GM12865 (cell line): Measurements from ENCODE around the gene PID1.

ENCODE experiments used
- DNase-seq: peaks from one replicate; pipeline ENCODE4 v3.0.0; 2010; ENCODE audit warnings: low read depth
- H3K4me3 ChIP-seq: 2 replicates; pipeline ENCODE4 v1.5.1; 2011; ENCODE audit warnings: mild to moderate bottlenecking, low read depth, low read length, control low read depth
- TF ChIP-seq, protein P1 (sequence below): IDR thresholded peaks from 2 replicates; pipeline ENCODE4 v1.5.1; 2011; ENCODE audit warnings: low read length, control low read depth, low read depth, inconsistent platforms; ENCODE audit not compliant: insufficient read depth; ENCODE audit errors: missing control alignments

Gene PID1

GRCh38 chr2:229205704-229206103 is 65.4 kb downstream of the PID1 start:
- TF ChIP-seq, protein P1, sequence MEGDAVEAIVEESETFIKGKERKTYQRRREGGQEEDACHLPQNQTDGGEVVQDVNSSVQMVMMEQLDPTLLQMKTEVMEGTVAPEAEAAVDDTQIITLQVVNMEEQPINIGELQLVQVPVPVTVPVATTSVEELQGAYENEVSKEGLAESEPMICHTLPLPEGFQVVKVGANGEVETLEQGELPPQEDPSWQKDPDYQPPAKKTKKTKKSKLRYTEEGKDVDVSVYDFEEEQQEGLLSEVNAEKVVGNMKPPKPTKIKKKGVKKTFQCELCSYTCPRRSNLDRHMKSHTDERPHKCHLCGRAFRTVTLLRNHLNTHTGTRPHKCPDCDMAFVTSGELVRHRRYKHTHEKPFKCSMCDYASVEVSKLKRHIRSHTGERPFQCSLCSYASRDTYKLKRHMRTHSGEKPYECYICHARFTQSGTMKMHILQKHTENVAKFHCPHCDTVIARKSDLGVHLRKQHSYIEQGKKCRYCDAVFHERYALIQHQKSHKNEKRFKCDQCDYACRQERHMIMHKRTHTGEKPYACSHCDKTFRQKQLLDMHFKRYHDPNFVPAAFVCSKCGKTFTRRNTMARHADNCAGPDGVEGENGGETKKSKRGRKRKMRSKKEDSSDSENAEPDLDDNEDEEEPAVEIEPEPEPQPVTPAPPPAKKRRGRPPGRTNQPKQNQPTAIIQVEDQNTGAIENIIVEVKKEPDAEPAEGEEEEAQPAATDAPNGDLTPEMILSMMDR = no peak
- no peak overlapping the region for H3K4me3 ChIP-seq
- DNase-seq = no peak

DNA sequence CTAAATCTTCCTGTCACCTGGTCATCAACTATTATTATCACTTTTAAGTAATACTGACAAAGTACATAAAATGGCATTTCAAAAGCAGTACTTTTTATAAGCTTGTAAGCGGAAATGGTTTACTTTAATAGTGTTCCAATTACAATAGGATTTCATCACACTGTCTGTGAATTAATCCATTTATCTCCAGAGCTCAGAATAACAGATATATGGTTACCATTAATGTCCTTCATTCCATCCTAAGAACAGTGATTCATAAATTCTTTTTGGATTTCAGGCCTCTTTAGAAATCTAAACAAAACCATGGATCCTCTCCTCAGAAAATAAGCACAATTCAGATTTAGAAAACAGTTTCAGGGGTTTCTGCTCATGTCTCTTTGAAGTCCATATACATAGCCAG is 68.4 kb downstream of the PID1 start:
- no peak for DNase-seq
- TF ChIP-seq, protein P1 = no peak
- no peak overlapping the region for H3K4me3 ChIP-seq

- DNase-seq = no peak
- TF ChIP-seq, protein P1 = no peak
Measured at GRCh38 chr2:229201521-229201920, 69.6 kb downstream of the PID1 start.

DNA sequence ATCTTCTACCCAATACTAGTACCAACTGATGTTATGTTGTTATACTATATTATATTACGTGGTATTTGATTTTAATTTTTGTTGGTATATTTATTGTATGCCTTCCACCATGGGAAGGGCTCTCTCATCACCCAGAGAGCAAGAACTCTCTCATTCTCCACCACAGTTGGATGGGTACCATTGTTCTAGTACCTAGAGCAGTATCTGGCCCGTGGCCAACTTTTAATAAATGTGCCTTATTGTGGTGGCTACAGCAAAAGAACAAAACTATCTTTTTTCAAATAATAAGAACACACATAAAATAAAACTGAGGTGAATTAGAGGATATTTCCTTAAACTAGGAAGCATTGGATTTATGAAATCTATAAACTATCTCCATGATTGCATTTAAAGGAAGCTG is 71.8 kb downstream of the PID1 start:
- no peak for DNase-seq
- TF ChIP-seq, protein P1 = no peak
- H3K4me3 ChIP-seq = no peak overlapping the region

More at GRCh38 chr2:229201521-229201920, 69.6 kb downstream of the PID1 start:
- no peak overlapping the region for H3K4me3 ChIP-seq

GRCh38 chr2:229196448-229196847 is 74.6 kb downstream of the PID1 start:
- TF ChIP-seq, protein P1 = no peak
- no peak for DNase-seq

DNA sequence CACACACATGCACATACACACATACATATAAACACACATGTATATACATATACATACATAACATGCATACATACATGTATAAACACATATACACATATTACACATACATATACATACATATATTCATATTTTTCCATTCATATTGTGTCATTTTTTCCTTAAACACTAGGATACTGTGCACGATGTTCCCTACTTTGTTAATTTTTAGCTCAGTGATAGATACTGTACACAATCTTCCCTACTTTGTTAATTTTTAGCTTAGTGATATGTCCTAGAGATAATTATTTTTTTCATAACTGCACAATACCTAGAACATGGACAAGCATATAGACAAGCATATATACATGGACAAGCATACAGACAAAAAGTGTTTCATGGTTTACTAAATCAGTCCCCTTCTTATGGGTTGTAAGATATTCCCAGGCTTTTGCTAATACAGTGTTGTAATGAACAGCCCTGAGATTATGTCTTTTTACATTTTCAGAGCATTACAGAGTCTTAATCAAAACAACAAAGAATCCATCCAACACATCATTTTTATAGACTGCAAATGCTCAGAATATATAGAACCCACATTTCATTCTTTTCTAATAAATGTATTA is 75.6 kb downstream of the PID1 start:
- DNase-seq = no peak
- H3K4me3 ChIP-seq = no peak overlapping the region
- TF ChIP-seq, protein P1 = no peak

More at GRCh38 chr2:229196448-229196847, 74.6 kb downstream of the PID1 start:
- no peak overlapping the region for H3K4me3 ChIP-seq

DNA sequence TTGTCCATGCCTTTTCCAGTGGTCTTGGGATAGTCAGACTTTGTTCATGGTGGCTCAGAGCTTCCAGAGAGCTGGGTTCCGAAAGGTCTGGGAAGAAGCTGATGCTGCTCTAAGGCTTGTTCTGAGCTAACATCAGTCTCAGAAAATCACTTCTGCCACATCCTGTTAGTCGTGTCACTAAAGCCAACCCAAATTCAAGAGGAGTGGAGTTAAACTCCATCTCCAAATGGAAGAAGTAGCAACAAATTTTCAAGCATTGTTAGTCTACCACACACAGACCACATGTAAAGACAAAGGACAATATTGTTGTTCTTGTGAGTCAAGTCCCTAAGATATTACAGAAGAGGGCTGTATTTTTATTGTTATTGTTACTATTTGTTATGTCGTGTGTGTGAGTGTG is 77.8 kb downstream of the PID1 start:
- DNase-seq = no peak
- H3K4me3 ChIP-seq = no peak overlapping the region
- TF ChIP-seq, protein P1 = no peak
